ENCODE data around the gene AVEN.
"Not testable (repeated sequence)": the region's sequence is repeated elsewhere in the genome, so short reads cannot be mapped to it uniquely, and the experiment has no call there.

Gene AVEN

DNA sequence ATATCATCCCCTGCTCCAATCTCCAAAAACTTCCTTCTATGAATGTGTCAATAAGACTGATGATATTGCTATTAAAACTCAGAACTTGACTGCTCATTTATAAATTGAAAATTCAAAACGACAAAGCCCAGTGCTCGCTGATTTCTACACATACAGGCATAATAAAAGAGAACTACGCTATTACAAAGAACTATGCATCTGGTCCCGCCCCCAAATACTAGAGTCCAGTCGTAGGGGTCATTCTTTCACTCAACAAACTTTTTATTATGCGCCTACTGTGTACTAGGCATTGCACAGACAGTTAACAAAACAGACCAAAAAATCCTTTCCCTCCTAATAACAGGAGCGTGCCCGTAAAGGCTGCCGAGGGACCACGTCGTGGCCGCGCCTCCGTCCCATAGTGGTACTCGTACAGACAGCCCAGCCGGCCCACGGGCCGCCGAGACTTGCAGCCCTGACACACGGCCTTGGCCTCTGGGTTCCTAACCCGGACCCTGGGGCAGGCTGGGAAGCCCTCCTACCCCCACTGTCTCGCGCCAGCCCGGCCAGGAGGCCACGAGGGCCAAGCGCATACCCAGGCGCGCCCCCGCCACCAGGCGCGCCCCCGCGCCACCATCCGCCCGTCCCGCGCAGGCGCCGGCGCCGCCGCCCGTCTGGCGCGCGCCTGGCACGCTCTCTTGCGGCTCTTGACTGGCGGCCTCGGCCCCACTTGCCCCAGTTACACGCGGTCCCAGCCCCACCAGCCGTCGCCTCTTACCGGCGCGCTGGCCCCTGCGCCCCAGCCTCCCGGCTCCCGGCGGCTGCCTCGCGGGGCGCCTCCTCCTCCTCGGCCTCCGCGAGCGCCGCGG lies 757 bp downstream of the AVEN start:
- no peak for DNase-seq

DNA sequence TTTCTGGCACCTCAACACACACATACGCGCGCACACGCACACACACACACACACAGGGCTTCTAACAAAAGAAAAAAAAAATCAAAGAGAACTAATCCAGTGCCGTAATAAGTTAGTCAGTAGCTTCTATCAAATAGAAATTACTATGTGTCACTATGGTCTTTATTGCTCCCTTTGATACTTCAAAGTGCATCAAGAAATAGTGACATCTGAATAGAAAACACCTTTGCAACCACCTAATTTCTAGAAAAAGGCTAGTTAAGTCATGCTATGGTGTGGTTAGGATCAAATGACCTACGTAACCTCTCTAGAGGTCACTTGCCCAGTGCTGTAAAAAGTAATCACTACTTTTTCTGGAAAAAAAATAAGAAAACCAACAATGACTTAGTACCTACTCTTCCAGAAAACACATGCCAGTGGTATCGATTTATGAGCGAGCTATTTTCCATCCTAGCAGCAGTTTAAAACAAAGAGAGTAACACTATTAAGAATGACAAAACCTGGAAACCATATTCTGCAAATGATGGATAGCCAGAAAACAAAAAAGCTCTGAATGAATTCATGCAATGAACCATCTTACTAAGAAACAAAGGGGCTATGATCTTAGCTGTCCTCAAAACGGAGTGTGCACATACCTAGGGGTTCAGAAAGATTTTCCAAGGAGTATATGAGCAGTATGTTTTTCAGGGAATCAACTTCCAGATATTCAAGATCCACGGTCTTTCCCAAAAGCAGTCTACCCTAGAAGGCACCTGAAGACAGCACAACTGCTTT lies 6.8 kb downstream of the AVEN start:
- no peak for DNase-seq

DNA sequence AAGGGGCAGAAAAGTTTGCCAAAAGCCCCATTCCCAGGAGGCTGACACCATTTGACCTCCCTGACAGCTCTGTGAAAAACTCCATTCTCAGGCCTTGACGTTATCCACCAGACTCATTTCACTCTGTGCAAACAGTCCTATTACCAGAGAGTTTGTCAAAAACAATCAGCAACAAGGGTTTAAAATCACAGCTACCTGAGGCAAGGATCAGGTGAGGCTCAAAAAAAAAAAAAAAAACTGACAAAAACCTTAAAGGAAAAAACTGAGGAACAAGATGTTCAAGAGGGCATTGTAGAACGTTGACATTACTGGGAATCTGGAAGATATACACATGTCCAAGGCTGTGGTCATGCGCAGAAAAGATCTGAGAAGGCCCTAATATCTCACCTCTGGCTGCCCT lies 11.4 kb downstream of the AVEN start:
- no peak for DNase-seq

DNA sequence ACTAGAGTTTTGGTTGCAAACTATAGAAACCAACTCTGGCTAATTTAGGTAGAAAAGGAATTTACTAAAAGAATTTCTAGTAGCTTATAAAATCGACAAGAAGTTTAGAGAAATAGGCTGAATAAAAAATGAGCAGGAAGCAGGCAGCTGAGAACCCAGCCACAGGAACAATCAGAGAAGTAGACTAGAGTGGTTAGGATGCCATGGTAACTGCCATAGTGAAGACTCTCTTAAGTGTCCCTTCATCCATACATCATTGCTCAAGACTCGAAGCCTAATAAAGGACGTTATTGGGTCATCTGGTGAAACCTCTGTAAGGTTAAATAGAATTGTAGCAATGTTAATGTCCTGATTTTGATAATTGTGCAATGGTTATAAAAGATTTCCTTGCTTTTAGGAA lies 13.8 kb downstream of the AVEN start:
- DNase-seq = no peak

DNA sequence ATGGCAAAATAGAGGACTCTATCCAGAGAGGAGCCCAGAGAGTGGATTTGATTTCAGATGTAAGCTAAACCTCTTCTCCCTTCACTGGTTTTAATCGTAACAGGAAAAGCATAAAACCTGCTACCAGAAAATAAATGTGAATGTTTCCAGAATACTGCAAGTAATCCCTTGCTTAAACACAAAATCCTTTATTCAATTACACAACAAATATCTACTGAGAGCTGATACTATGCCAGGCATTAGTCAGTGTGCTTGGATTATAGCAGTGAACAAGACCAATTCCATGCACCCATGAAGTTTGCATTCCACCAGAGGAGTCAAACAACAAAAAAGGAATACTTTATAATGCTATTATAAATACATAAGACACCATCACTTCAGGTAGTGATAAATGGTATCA lies 15.1 kb downstream of the AVEN start:
- no peak for DNase-seq

DNA sequence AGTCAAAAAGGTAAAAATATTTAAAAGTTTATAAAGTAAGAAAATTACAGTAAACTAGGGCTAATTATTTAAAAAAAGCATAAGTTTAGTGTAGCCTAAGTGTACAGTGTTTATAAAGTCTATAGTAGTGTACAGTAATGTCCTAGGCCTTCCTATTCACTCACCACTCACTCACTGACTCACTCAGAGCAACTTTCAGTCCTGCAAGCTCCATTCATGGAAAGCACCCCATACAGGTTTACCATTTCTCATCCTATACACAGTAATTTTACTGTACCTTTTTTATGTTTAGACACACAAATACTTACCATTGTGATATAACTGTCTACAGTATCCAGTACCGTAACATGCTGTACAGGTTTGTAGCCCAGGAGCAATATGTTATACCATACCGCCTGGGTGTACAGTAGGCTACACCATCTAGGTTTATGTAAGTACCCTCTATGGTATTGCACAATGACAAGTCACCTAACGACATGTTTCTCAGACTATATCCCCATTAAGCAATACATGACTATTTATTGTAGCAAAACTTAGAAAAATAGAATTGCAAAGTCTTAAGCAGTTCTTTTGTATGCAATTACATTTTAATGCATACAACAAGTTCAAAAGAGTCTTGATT lies 19.5 kb downstream of the AVEN start:
- no peak for DNase-seq

DNA sequence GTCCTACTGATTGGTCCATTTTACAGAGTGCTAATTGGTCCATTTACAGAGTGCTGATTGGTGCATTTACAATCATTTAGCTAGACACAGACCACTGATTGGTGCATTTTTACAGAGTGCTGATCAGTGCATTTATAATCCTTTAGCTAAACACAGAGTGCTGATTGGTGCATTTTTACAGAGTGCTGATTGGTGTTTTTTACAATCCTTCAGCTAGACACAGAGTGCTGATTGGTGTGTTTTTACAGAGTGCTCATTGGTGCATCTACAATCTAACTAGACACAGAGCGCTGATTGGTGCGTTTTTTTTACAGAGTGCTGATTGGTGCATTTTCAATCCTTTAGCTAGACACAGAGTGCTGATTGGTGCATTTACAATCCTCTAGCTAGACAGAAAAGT lies 20.3 kb downstream of the AVEN start:
- not testable (repeated sequence) for DNase-seq

DNA sequence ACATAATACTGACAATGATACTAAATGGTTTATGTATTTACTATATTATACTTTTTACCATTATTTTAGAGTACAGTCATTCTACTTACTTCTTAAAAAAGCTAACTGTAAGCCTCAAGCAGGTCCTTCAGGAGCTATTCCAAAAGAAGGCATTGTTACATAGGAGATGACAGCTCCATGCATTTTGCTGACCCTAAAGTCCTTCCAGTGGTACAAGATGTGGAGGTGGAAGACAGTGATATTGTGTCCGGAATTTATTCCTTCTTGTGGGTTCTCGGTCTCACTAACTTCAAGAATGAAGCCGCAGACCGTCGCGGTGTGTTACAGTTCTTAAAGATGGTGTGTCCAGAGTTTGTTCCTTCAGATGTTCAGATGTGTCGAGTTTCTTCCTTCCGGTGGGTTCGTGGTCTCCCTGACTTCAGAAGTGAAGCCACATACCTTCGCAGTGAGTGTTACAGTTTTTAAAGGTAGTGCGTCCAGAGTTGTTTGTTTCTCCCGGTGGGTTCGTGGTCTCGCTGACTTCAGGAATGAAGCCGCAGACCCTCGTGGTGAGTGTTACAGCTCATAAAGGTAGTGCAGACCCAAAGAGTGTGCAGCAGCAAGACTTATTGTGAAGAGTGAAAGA lies 20.9 kb downstream of the AVEN start:
- DNase-seq = no peak

DNA sequence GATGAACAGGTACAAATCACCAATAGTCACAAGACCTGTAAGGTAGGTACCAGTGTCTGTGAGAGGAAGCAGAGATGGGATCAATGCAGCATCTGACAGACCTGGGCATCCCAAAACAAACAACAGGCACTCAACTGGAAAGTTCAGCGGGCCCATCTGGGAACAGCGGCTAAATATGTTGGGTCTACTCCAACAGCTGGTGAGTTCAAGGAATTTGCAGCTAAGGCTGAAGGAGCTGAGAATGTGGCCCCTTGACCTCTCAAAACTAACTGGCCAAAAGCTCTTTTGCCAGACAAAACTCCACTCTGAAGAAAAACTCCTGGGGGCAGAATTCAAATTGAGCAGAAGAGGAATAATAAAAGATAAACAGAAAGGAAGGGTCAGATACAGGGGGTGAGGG lies 24.4 kb downstream of the AVEN start:
- no peak for DNase-seq

DNA sequence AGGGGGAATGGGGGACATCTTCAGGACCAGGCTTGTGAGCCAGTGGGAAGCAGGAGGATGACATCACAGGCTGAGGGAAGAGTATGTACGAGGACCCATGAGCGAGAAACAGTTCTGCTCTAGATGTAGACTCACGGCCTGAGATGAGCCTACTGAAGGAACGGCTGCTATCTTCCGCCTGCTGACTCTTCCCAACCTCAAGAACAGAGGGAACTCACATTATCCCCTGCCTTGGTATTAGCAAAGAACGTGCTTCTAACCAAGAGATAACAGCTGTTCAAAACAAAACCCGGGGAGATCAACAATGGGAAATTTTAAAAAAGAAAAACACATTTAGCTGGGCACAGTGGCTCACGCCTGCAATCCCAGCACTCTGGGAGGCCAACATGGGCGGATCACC lies 25.3 kb downstream of the AVEN start:
- no peak for DNase-seq

DNA sequence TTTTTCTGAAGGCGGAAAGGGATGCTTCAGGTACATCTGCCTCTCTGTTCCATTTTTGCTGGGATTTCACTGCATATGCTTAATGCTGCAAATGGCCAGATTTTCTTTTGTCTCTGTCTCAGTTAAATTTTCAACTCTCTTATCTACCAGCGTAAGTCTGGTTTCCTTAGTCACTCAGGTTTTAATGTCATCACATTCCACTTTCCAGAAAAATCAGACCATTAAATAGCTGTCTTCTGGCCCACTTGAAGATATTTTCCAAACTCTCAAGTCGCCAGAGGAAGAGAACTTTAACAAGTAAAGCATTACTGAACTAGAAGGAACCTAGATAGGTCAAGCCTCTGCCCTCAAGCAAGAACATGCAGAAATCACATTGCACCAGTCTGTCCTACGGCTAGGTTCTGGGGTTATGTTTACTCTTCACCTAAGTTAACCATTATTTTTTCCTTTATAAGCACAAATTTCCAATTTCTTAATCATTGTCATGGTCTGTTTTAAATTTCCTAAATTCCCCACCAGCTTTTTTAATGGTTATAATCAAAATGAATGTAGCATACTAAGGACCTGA lies 26.5 kb downstream of the AVEN start:
- DNase-seq = no peak

DNA sequence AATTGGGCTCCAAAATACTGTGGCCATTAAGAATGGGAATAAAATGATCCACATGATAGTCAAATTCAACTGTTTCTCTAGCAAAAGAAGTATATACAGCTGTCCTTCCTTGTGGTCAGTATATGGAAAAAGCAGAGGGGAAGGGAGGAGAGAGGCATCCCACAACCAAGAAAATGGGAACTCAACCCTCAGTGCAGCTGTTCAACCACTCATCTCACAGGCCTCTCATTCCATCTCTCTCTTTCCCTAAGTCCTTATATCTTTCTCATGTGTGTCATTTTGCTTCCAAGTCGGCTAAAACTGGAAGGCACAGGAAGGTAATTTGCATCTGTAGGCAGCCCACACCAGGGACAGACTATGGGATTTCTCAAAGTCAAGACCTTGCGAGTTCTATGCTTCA lies 27.5 kb downstream of the AVEN start:
- DNase-seq = no peak

DNA sequence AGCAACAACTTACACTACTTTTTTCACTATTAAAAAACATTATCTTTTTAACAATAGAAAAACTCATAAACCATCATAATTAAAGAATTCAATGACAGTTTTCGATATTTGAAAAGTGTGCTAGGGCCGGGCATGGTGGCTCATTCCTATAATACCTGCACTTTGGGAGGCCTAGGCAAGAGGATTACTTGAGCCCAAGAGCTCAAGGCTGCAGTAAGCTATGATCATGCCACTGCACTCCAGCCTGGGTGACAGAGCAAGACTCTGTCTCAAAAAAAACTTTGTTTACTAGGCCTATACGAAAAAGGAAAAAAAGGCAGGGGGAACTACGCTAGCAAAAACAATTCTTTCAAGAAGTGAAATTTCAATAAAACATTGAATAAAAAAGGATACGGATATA lies 28.1 kb downstream of the AVEN start:
- DNase-seq = no peak

DNA sequence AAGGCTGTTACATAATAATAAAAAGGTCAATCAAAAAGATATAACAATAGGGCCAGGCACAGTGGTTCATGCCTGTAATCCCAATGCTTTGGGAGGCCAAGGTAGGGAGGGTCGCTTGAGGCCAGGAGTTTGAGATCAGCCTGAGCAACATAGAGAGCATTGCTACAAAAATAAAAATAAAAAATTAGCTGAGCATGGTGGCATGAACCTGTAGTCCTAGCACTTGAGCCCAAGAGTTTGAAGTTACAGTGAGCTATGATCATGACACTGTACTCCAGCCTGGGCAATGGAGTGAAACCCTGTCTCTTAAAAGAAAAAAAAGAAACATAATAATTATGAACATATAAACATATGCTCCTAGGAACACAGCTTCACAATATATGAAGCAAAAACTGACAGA lies 29.3 kb downstream of the AVEN start:
- no peak for DNase-seq

DNA sequence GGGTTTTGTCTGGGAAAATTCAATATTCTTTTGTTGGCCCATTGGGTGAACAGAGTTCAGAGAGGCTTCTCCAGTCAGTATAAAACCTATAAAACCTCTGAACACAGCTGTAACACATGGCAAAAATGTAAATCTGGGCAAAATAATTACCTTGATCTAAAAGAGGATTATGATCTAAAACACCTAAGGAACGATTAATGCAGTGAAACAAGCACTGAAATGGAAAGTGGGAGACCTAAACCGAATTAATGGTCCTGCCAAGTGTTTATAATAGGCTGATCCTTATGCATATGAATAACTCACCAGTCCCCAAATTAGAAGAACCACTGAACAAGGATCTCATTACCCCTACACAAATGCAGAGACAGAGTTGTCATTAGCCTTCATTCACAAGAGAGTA lies 32.6 kb downstream of the AVEN start:
- DNase-seq = no peak

DNA sequence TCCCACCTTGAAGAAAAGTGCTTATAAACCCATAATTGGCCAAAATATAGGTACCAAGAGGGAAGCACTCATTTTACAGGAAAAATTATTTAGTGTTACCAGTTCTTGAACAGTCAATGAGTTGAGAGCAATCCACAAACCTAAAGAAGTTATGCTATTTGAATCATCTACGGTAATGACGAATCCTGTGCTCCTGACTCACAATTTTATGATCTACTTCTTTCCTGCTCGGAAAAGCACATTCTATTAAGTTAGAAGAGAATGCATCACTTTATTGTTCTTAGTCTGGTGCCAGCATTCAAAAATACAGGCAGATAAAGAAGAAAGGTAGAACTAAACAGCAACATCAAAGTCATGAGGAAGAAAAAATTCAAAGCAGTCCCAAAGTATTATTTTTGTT lies 37.5 kb downstream of the AVEN start:
- DNase-seq = no peak

DNA sequence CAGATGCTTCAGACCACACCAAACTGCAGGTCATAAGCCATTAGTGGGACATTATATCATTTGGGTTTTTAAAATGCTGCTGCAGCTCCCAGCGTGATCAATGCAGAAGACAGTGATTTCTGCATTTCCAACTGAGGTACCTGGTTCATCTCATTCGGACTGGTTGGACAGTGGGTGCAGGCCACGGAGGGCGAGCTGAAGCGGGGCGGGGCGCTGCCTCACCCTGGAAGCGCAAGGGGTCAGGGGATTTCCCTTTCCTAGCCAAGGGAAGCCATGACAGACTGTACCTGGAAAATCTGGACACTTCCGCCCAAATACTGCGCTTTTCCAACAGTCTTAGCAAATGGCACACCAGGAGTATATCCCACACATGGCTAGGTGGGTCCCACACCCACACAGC lies 43.3 kb downstream of the AVEN start:
- not testable (repeated sequence) for DNase-seq

DNA sequence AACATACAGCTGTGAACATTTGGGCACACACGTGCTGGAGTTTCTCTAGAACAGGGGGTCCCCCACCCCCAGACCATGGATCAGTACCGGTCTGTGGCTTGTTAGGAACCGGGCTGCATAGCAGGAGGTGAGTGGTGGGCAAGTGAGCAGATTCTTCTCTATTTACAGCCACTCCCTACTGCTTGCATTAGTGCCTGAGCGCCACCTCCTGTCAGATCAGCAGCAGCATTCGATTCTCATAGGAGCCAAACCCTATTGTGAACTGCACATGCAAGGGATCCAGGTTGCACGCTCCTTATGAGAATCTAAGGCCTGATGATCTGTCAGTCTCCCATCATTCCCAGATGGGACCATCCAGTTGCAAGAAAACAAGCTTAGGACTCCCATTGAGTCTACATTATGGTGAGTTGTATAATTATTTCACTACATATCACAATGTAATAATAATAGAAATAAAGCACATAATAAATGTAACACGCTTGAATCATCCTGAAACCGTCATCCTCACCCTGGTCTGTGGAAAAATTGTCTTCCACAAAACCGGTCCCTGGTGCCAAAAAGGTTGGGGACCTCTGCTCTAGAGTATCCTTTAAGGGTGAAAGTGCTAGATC lies 44.9 kb downstream of the AVEN start:
- DNase-seq = no peak

DNA sequence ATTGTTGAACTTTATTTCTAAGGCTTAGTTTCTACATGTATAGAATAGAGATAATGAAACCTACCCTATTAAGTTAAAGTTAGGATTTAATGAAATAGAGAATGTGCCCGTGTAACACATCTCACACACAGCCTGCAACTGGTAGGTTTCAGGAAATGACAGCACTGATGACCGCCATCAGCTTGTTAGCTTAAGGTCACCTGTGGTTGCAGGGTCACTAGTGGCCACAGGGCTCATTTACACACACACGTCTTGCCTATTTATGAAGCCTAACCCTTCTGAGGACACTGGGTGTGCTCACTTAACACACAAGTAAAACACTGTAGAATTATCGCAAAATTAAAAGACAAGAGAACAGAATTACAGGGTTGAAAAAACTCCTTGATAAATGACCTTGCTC lies 50.6 kb downstream of the AVEN start:
- no peak for DNase-seq

DNA sequence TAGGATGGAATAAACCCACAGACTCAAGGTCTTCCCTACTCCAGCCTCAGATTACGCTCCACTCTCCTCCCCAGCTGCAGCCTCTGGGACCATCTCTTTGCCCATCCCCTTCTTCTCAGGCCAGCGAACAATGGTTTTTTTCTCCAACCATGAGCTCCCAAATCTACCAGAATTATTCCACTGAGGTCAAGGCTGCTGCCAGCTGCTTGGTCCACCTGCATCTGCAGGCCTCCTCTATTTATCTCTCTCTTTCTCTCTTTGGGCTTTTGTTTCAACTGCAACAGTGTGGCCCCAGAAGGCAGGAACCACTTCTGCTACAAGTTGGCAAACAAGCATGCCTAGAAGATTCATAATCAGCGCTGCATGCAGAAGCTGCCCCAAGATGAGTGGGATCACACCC lies 51.6 kb downstream of the AVEN start:
- DNase-seq = no peak

DNA sequence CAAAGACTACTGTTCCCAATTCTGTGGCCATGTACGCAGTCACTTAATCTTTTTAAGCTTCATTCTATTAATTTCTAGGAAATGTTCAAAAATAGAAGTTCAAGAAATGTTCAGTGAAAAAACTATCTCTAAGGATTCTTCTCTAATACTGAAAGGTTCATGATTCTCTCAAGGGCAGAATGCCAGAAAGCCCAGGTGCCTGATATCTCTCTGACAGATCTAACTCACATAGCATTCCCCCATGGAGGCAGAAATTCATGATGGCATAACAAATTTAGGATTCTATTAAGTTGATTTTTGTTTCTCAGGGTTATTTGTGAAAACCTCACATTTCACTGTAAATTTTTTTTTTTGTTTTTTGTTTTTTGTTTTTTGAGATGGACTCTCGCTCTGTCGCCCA lies 53.3 kb downstream of the AVEN start:
- DNase-seq = no peak

DNA sequence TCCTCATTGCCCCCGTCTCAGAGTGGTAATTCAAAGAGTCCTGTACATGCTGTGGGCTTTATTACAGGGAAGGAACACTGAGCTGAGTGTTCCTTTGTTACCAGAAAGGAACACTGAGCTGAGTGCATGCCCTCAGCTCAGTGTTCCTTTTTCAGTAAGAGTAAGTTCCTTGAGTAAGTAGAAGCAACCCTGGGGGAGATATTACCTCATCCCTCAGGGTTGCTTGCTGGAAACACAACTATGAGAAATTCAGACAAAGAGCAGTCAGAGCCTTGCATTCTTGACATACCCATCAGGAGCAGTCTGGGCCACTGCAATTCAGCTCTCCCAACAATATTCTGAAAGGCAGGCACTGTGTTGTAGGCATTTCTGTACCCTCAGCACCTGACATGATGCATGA lies 53.7 kb downstream of the AVEN start:
- no peak for DNase-seq

DNA sequence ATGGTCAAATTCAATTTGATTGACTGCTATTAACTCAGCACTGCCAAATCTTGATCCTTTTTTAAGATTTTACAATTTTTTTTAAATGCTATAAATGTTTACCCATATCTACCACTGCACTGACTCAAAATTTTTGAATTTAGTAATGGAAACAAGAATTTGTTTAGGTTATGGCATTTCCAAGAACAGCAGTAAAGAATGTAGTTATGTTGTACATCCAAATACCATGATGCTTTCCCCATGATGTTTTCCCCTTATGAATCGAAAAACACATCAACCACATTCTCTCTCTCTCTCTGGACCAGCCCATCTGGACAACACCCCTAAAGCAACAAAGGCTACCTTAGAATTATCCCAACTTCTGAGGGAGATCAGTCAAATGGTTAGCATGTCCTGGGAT lies 56.5 kb downstream of the AVEN start:
- no peak for DNase-seq

Measured in SIG-M5 (cell line).